Fibroblast of lung (primary cell): ENCODE measurements around the gene PPP1R3C. TPM values are rescaled to one million over a fixed set of nuclear protein-coding genes. Genes with fewer than 3 reads are reported as not detected.

Experiments
- DNase-seq, 2 donors: peaks; one replicate each; pipeline versions ENCODE4 v3.0.0 to v3.0.0-alpha.2; 2010; ENCODE audit warnings: low read depth in 2 of 2
- H2AFZ ChIP-seq: 2 replicates; pipeline ENCODE4 v1.5.1; 2012; ENCODE audit warnings: low read length, control low read depth, inconsistent platforms
- H3K27ac ChIP-seq: 2 replicates; pipeline ENCODE4 v1.5.1; 2011; ENCODE audit warnings: low read length, control low read depth; ENCODE audit not compliant: insufficient read depth
- H3K27me3 ChIP-seq: 2 replicates; pipeline ENCODE4 v1.5.1; 2011; ENCODE audit warnings: mild to moderate bottlenecking, low read length; ENCODE audit not compliant: control insufficient read depth, insufficient read depth
- H3K36me3 ChIP-seq: 2 replicates; pipeline ENCODE4 v1.5.1; 2011; ENCODE audit warnings: low read length; ENCODE audit not compliant: control insufficient read depth, insufficient read depth
- H3K4me1 ChIP-seq: 2 replicates; pipeline ENCODE4 v1.5.1; 2011; ENCODE audit warnings: low read length; ENCODE audit not compliant: control insufficient read depth, insufficient read depth; ENCODE audit errors: extremely low read depth
- H3K4me2 ChIP-seq: 2 replicates; pipeline ENCODE4 v1.5.1; 2011; ENCODE audit warnings: low read length, control low read depth; ENCODE audit not compliant: insufficient read depth; ENCODE audit errors: extremely low read depth
- H3K4me3 ChIP-seq, 4 experiments: fragments of 200-600 bp in 1 of 4; sonication (generic) in 1 of 4; replicated peaks in 1 of 4; 2 replicates each; pipeline ENCODE4 v1.5.1; 2011 to 2016; ENCODE audit warnings: low read length in 4 of 4, low read depth in 3 of 4, mild to moderate bottlenecking in 3 of 4, control low read depth in 2 of 4, inconsistent platforms in 1 of 4, mixed read lengths in 1 of 4; ENCODE audit not compliant: insufficient read depth in 1 of 4; ENCODE audit errors: control extremely low read depth in 1 of 4
- H3K79me2 ChIP-seq: 2 replicates; pipeline ENCODE4 v1.5.1; 2012; ENCODE audit warnings: mild to moderate bottlenecking, low read length, inconsistent platforms; ENCODE audit not compliant: control insufficient read depth, insufficient read depth
- H3K9ac ChIP-seq: 2 replicates; pipeline ENCODE4 v1.5.1; 2011; ENCODE audit warnings: mild to moderate bottlenecking, low read length, control low read depth; ENCODE audit not compliant: insufficient read depth
- H3K9me3 ChIP-seq: 2 replicates; pipeline ENCODE4 v1.5.1; 2012; ENCODE audit warnings: low read depth, low read length; ENCODE audit not compliant: control insufficient read depth, insufficient read depth
- H4K20me1 ChIP-seq: 2 replicates; pipeline ENCODE4 v1.5.1; 2011; ENCODE audit warnings: low read length; ENCODE audit not compliant: control insufficient read depth, insufficient read depth; ENCODE audit errors: extremely low read depth
- CTCF ChIP-seq, 2 donors: IDR thresholded peaks in 1 of 2; conservative IDR thresholded peaks in 1 of 2; 1 replicate in 1 of 2; 2 replicates in 1 of 2; pipeline ENCODE4 v1.5.1; 2011 to 2012; ENCODE audit warnings: low read length in 2 of 2, control low read depth in 1 of 2, inconsistent platforms in 1 of 2, low read depth in 1 of 2, mild to moderate bottlenecking in 1 of 2
- EZH2 ChIP-seq: IDR thresholded peaks from 2 replicates; pipeline ENCODE4 v1.5.1; 2012; ENCODE audit warnings: low read length, control low read depth, mild to moderate bottlenecking; ENCODE audit errors: missing control alignments
- polyA plus RNA-seq, 2 donors: library from polyadenylated mRNA; depleted of rRNA in 1 of 2; stranded (reverse) in 1 of 2; unstranded in 1 of 2; fragments of >200 nt; gene quantifications; 2 replicates each; pipeline ENCODE4 v1.2.1, GENCODE V29; 2011 to 2012; ENCODE audit warnings: missing spikeins in 1 of 2
- total RNA-seq: library from RNA; depleted of rRNA; stranded (reverse); fragments of >200 nt; gene quantifications from 2 replicates; pipeline ENCODE4 v1.2.1, GENCODE V29; 2014

PPP1R3C gene
- total and polyA plus RNA-seq, 2 donors (not counting 1 experiment from before 2014, with no cell fraction given) = 67.8 to 125 TPM

DNA sequence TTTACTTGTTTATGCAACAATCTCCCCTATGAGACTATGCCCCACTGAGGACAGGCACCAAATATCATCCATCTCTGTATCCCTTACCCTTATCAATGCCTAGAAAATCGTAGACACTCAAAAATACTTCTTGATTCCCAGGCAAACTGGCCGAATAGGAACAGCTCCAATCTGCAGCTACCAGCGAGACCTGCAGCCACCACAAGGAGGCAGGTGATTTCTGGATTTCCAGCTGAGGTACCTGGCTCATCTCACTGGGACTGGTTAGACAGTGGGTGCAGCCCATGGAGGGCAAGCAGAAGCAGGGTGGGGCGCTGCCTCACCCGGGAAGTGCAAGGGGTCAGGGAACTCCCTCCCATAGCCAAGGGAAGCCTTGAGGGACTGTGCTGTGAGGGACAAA lies 10.8 kb upstream of the PPP1R3C start:
- no peak overlapping the region for H2AFZ ChIP-seq
- no peak for DNase-seq

DNA sequence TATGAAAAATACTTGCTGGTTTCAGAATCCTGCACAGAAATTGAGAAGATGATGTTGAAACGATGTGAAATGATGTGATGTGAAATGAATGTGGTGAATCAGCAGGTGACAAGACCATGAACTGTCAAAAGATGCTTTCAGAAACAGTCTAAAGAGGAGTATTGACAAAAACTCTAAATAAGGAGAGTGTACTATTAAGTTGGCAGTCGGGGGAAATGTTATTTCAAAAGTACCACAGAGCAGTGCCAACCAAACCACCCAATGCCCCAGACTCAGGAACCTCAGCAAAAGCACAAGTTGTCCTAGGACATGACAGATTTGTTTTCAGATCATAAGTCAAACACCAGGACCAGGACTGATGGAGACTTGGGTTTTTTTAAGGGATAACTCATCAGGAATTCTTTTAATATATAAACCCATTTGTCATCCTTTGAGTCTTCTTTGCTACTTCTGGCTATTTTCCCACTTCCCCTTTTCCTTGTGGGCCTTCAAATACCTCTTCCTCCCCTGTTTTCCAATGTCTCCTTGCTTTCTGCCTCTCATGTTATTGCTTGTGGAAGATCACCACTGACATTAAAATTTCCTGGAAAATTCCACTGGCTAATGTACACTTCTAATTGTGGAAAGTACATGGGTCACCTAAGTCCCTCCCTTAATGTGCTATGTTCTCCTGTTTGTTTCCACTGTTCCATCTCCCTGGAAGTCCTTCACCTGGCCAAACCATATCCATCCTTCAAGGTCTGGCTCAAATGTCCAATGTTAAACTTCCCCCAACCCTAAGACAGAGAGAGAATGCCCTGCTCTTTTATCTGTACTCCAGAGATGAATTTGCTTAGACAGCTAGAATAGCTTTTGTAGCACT lies 10.2 kb upstream of the PPP1R3C start:
- Histone ChIP-seq H3K9ac (no peak overlapping the region), H3K27ac (no peak overlapping the region), H3K79me2 (no peaks in the 10 kb centered on the region), H3K4me3 (no peak overlapping the region), H3K9me3 (no peaks in the 10 kb centered on the region), H3K4me2 (no peak overlapping the region), H4K20me1 (no peaks in the 10 kb centered on the region), H3K27me3 (no peaks in the 10 kb centered on the region), H3K36me3 (no peaks in the 10 kb centered on the region), H2AFZ (no peak overlapping the region), H3K4me1 (no peaks in the 10 kb centered on the region)
- TF ChIP-seq CTCF (conservative IDR thresholded peaks at IDR 0.05 in 1 of 2, IDR thresholded peaks at IDR 0.05 in 1 of 2; ENCODE audit: low read depth in 1 of 2, low read length in 2 of 2) = no peak
- no peak for TF ChIP-seq EZH2
- DNase-seq = peak; percentile 45 to 62

More for the DNA sequence above, 10.8 kb upstream of the PPP1R3C start:
- Histone ChIP-seq H3K9ac (no peak overlapping the region), H3K4me3 (no peak overlapping the region), H3K27ac (no peak overlapping the region), H3K9me3 (no peaks in the 10 kb centered on the region), H3K4me1 (no peaks in the 10 kb centered on the region), H3K4me2 (no peak overlapping the region), H3K36me3 (no peaks in the 10 kb centered on the region), H3K27me3 (no peaks in the 10 kb centered on the region), H3K79me2 (no peaks in the 10 kb centered on the region), H4K20me1 (no peaks in the 10 kb centered on the region)
- TF ChIP-seq EZH2 (no peak), CTCF (conservative IDR thresholded peaks at IDR 0.05 in 1 of 2, IDR thresholded peaks at IDR 0.05 in 1 of 2; ENCODE audit: low read depth in 1 of 2, low read length in 2 of 2) (peak in 1 of 2 donors; percentile 34)

DNA sequence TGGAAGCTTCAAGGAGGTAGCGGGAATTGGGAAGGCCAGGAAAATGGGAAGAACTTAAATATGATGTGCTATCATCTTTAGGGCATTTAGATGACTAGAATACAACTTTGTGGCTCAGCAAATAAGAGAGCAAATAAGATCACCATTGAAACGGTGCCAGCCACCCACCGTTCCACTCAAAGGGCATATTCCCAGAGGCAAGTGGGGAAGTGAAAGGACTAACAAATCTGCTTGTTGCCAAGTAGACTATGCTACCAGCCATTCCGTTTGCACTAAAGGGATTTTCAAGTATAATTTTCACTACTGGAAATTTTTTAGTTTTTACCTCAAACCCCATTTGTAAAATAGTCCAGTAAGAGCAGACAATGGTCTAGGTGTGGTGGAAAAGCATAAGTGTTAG lies 4.0 kb upstream of the PPP1R3C start:
- no peak for TF ChIP-seq CTCF (conservative IDR thresholded peaks at IDR 0.05 in 1 of 2, IDR thresholded peaks at IDR 0.05 in 1 of 2; ENCODE audit: low read depth in 1 of 2, low read length in 2 of 2)
- no peak for TF ChIP-seq EZH2
- Histone ChIP-seq H3K79me2 (peaks cover 1% of the 10 kb centered on the region), H3K27ac (no peak overlapping the region), H3K9me3 (no peaks in the 10 kb centered on the region), H3K4me1 (no peaks in the 10 kb centered on the region), H2AFZ (no peak overlapping the region), H4K20me1 (no peaks in the 10 kb centered on the region), H3K4me3 (no peak overlapping the region), H3K36me3 (no peaks in the 10 kb centered on the region), H3K4me2 (no peak overlapping the region), H3K9ac (no peak overlapping the region), H3K27me3 (no peaks in the 10 kb centered on the region)
- no peak for DNase-seq
